HG02571 (cell line): ENCODE data around the gene MAP3K9.

Experiments
- ATAC-seq: cut with Tn5 transposase; IDR thresholded peaks from one replicate; pipeline ENCODE4 v1.9.1; 2021; ENCODE audit warnings: mild to moderate bottlenecking, moderate library complexity; ENCODE audit not compliant: unreplicated experiment

MAP3K9 gene

GRCh38 chr14:70821584-70822529 is 12.5 kb upstream of the MAP3K9 start:
- no peak for ATAC-seq

DNA sequence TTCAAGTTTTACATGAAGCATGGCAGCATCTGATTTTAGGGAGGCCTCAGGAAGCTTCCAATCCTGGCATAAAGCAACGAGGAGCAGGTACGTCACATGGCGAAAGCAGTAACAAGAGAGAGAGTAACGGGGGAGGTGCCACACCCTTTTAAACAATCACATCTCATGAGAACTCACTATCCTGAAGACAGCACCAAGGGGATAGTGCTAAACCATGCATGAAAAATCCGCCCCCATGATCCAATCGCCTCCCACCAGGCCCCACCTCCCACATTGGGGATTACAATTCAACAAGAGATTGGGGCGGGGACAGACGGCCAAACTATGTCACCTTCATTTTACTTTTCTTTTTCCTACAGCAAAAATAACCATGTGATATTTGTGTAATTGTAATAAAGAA is 7.2 kb upstream of the MAP3K9 start:
- no peak for ATAC-seq

- ATAC-seq = no peak
These were observed 5.2 kb upstream of the MAP3K9 start for GRCh38 chr14:70814466-70814865.

DNA sequence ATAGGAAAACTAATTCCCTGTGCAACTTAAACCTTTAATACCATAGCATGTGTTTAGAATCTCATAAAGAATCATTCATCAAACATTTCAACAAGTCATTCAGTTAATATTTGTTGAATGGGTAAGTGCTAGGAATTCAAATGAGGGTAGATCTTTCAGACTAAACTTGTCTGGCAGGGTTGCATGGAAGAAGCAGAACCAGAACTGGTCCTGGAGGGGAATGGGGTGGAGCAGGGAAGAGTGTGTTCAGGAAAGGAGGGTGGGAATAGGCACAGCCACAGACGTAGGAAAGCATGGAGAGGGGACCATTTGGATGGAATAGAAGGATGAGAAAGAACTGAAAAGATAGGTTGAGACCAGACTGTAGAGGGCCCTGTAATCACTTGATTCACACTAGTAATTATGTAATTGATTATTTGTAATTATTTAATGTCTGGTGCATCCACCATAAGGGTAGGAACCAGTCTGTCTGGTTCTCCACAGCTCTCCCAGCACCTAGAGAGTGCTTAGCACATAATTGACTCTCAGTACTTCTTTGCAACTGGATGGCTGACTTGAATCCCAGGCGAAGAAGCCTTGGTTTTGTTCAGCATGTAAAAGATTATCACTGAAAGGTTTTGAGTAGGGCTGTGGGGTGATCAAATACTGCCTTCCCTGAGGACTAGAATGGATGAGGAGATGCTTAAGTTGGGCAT is 3.0 kb upstream of the MAP3K9 start:
- no peak for ATAC-seq

- ATAC-seq = no peak
These were observed 2.3 kb upstream of the MAP3K9 start for GRCh38 chr14:70811578-70811977.

DNA sequence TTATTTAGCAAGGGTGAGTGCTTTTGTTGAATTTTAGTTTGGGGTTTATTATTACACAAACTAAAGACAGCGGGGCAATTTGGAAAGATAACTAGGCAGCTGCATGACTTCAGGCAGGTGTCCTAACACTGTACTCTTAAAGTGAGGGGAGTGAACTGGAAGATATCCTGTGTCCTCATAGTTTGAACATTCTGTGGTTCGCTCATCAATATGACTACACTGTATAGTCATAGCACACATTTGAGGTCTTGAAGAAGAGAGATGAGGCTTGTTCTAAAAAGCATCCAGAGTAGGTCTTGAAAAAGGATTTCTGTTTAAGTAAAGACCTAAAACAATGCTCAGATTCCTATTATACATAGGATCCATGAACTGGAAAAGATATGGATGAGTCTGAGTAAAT is 1.7 kb upstream of the MAP3K9 start:
- no peak for ATAC-seq

DNA sequence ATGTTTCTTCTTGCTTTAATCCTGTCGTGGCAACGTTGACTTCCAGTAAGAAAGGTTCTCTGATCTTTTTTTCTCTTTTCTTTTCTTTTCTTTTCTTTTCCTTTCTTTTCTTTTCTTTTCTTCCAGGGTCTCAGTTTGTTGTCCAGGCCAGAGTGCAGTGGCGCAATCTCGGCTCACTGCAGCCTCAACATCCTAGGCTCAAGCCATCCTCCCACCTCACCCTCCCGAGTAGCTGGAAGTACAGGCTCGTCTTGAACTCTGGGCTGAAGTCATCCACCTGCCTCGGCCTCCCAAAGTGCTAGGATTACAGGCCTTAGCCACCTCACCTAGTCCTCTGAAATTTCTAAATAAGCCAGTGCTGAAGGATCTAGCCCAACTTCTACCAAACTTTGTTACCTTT is 1.3 kb upstream of the MAP3K9 start:
- ATAC-seq = no peak

- peak; percentile 29 for ATAC-seq
These were observed 693 bp downstream of the MAP3K9 start for GRCh38 chr14:70808416-70809224.

GRCh38 chr14:70807898-70808415 is 1.4 kb downstream of the MAP3K9 start:
- ATAC-seq = no peak

DNA sequence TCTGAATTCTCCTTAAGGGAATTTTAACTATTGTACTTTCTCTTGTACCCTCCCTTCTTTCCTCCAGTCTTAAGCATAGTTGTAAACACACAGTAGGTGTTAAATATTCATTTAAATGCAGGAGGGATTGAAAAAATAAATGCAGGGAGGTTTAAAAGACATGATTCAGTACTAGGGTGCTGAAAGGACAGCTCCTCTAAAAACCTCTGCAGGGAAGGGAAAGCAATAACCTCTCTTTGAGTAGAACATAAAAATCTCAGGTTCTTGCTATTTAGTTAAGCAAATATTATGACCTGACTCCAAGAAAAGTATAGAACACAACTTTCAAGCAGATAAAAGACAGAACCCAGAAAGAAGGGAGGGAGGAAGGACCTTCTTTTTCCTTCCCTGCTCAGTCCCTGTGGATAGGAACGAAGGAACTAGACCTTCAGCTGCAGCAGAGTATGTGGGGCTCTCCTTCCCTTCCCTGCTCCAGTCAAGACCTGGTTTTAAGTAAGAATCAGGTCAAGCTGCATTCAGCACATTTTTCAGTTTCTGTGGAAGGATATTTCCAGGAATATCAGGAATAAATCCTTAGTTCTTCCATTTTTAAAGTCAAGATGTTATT is 4.7 kb downstream of the MAP3K9 start:
- no peak for ATAC-seq

- ATAC-seq = peak; percentile 78
These were observed 5.7 kb downstream of the MAP3K9 start for GRCh38 chr14:70803321-70804310.

GRCh38 chr14:70802379-70802778 is 6.9 kb downstream of the MAP3K9 start:
- ATAC-seq = no peak

GRCh38 chr14:70801836-70802235 is 7.5 kb downstream of the MAP3K9 start:
- no peak for ATAC-seq

DNA sequence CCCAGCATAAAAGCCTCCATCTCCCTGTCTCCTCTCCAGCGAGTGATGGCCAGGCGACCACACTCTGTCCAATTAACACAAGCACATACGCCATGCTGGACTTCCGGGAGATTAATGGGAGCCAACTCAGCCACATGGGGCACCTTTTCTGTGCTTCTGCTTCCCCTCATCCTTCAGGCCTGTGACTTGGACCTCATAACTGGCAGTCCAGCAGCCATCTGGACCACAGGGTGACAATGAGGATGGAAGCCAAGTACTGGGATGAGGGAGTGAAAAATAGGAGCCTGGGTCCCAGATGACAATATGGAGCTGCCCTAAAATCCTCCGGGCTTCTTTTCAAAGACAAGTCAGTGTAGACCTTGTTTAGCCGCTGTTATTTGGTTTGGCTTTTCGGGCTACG is 12.8 kb downstream of the MAP3K9 start:
- ATAC-seq = no peak

GRCh38 chr14:70794294-70794693 is 15.0 kb downstream of the MAP3K9 start:
- no peak for ATAC-seq

- no peak for ATAC-seq
These were observed 15.7 kb downstream of the MAP3K9 start for GRCh38 chr14:70793637-70794036.

DNA sequence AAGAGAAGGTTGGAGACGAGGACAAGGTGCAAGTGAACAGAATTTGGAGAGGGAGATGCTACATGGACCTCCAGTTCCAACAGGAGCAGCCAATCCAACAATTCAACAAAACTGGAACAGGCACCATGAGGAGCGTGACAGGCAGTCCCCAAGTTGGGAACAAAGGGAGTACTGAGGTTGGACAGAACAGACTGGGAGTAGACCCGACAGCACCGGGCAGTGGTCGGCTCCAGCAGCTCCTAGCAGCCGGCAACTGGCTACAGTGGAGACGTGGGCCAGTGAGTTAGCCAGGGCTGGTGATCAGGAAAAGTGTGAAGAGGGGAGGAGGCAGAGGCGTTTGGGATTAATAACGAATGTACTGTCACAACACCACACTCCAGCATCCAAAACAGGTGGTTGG is 16.4 kb downstream of the MAP3K9 start:
- no peak for ATAC-seq

DNA sequence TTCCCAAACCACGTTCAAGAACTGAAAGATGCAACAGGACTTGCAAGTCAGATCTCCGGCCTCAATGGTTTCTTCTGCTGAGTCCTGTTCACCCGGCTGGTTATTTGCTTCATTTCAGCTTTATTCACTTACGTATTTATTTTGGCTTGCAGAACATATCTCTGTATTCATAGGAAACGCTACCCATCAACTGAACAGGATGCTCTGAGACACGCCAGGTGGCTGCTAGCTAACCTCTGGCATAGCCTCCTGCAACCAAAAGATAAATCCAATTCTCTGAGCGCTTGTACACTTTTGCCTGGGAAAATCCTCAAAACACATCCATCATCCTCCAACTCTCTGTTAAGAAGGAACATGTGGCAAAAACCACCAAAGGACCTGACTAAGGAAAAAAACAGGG is 17.3 kb downstream of the MAP3K9 start:
- ATAC-seq = no peak

DNA sequence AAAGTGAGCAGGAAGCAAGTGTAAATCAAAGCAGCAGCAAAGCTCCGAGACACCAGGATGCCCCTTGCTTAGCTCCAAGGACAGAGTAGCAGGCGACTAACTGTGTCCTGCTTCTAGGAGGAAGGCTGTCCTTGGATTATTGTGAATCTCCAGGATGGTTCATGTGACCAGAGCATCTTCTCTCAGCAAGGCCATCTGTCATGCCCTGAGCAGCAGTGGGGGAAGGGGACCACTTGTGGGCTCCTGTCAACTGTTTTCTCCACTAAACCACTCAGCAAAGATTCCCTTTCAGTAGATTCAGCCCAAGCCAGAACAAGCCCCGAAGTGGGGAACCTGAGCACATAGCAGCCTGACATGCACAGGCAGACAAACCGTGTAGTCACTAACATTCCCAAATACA is 19.4 kb downstream of the MAP3K9 start:
- ATAC-seq = no peak

- no peak for ATAC-seq
These were observed 20.0 kb downstream of the MAP3K9 start for GRCh38 chr14:70789361-70789760.
